Chondrocyte (in vitro differentiated cells): ENCODE results near the gene PILRB. TPM values are rescaled to one million over a fixed set of nuclear protein-coding genes. Genes with fewer than 3 reads are reported as not detected.
"Not testable (repeated sequence)": the region's sequence is repeated elsewhere in the genome, so short reads cannot be mapped to it uniquely, and the experiment has no call there.

Experiments used
- DNase-seq: peaks from one replicate; pipeline ENCODE4 v3.0.0; 2021; ENCODE audit warnings: mixed read lengths, low spot score
- H3K27ac Mint-ChIP-seq: one replicate; pipeline ENCODE4 v1.8.0; 2021; ENCODE audit warnings: mild to moderate bottlenecking, moderate library complexity, mixed read lengths; ENCODE audit not compliant: unreplicated experiment
- H3K27me3 Mint-ChIP-seq: 2 replicates; pipeline ENCODE4 v1.8.0; 2021; ENCODE audit warnings: low read depth, mixed read lengths
- H3K36me3 Mint-ChIP-seq: 2 replicates; pipeline ENCODE4 v1.8.0; 2021; ENCODE audit warnings: low read depth, mixed read lengths
- H3K4me1 Mint-ChIP-seq: 2 replicates; pipeline ENCODE4 v1.8.0; 2021; ENCODE audit warnings: low read depth, mild to moderate bottlenecking, mixed read lengths
- H3K4me3 Mint-ChIP-seq: one replicate; pipeline ENCODE4 v1.8.0; 2021; ENCODE audit warnings: mild to moderate bottlenecking, moderate library complexity, mixed read lengths; ENCODE audit not compliant: unreplicated experiment
- H3K9me3 Mint-ChIP-seq: 2 replicates; pipeline ENCODE4 v1.8.0; 2021; ENCODE audit warnings: low read depth, mixed read lengths
- total RNA-seq: library from RNA; stranded (reverse); gene quantifications from 3 replicates; pipeline ENCODE4 v1.2.1, GENCODE V29; 2021
- TF ChIP-seq, protein P1 (sequence below): fragments of 200-600 bp; sonication (generic); IDR thresholded peaks from 2 replicates; pipeline ENCODE4 v1.5.0; 2021; ENCODE audit warnings: antibody characterized with exemption, mild to moderate bottlenecking, moderate library complexity

PILRB gene
- total RNA-seq, 1 donor from 2014 or later = 20.3 TPM

DNA sequence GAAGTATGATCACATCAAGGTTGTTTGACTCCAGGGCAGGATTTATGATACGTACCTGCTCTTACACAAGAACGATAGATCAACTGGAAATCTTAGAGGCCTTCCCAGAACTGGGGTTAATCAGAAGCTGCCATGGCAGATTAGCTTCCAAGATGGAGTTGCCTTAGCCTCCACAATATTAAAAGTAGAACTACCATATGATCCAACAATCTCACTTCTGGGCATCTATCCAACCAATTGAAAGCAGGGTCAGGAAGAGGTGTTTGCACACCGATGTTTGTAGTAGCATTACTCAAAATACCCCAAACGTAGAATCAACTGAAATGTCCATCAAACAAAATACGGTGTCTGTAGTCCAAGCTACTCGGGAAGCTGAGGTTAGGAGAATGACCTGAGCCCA is 6.6 kb downstream of the PILRB start:
- no peak overlapping the region for H3K4me3 Mint-ChIP-seq
- no peak overlapping the region for H3K27ac Mint-ChIP-seq

DNA sequence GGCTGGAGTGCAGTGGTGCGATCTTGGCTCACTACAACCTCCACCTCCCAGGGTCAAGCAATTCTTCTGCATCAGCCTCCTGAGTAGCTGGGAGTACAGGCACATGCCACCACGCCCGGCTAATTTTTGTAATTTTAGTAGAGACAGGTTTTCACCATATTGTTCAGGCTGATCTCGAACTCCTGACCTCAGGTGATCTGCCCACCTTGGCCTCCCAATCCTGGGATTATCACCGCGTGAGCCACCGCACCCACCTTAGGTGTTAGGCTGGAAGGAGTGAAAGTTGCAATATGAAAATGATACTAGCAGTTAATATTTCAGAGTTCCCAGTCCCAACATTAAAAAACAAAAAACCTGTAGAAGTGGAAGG is 8.1 kb downstream of the PILRB start:
- H3K36me3 Mint-ChIP-seq = peaks cover 30% of the 10 kb centered on the region
- H3K27me3 Mint-ChIP-seq, H3K27ac Mint-ChIP-seq, DNase-seq, H3K4me3 Mint-ChIP-seq, H3K9me3 Mint-ChIP-seq, H3K4me1 Mint-ChIP-seq: not testable (repeated sequence)

More for the DNA sequence above, 6.6 kb downstream of the PILRB start:
- no peaks in the 10 kb centered on the region for H3K9me3 Mint-ChIP-seq
- no peaks in the 10 kb centered on the region for H3K4me1 Mint-ChIP-seq
- DNase-seq = no peak
- TF ChIP-seq, protein P1, sequence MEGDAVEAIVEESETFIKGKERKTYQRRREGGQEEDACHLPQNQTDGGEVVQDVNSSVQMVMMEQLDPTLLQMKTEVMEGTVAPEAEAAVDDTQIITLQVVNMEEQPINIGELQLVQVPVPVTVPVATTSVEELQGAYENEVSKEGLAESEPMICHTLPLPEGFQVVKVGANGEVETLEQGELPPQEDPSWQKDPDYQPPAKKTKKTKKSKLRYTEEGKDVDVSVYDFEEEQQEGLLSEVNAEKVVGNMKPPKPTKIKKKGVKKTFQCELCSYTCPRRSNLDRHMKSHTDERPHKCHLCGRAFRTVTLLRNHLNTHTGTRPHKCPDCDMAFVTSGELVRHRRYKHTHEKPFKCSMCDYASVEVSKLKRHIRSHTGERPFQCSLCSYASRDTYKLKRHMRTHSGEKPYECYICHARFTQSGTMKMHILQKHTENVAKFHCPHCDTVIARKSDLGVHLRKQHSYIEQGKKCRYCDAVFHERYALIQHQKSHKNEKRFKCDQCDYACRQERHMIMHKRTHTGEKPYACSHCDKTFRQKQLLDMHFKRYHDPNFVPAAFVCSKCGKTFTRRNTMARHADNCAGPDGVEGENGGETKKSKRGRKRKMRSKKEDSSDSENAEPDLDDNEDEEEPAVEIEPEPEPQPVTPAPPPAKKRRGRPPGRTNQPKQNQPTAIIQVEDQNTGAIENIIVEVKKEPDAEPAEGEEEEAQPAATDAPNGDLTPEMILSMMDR = no peak
- no peaks in the 10 kb centered on the region for H3K27me3 Mint-ChIP-seq
- H3K36me3 Mint-ChIP-seq = peaks cover 39% of the 10 kb centered on the region

DNA sequence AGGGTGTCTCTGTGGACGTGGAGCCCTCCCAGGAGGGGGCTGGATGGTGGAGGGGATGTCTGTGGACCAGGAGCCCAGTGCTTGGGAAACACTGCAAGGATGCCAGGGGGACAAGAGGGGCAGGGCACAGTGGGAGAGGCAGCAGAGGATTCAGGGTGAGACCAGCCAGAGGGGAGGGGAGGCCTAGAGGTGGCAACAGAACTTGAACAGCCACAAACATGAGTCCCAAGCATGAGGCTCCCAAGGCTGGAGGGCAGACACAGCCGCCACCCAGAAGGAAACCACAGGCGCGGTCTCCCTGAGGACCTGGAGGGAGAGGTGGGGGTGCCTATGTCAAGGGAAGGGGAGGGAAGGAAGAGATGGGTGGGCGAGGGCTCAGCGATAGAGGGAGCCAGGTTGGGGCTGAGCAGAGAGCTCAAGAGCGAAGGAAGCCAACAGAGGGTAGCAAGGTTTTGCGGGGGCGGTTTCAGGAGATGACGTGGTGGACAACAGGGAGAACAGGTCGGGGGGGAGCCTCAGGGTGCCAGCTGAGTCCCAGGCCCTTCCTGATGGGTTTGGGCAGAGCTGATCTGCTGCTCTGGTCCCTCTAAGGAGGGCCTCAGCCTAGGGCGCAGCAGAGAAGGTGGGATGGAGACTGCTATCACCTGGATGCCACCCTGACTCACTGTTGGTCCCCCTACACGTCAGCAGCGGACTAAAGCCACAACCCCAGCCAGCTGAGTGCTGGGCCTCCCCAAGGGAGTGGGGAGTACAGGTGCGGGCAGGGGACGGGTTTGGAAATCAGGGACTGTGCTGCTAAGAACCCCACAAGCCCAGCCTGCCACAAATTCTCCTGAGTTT is 8.7 kb downstream of the PILRB start:
- peaks cover 27% of the 10 kb centered on the region for H3K36me3 Mint-ChIP-seq
- H3K27me3 Mint-ChIP-seq = no peaks in the 10 kb centered on the region
- peak; percentile 78 for DNase-seq
- TF ChIP-seq, protein P1 = no peak
- no peaks in the 10 kb centered on the region for H3K9me3 Mint-ChIP-seq
- no peaks in the 10 kb centered on the region for H3K4me1 Mint-ChIP-seq
- no peak overlapping the region for H3K27ac Mint-ChIP-seq
- H3K4me3 Mint-ChIP-seq = no peak overlapping the region

DNA sequence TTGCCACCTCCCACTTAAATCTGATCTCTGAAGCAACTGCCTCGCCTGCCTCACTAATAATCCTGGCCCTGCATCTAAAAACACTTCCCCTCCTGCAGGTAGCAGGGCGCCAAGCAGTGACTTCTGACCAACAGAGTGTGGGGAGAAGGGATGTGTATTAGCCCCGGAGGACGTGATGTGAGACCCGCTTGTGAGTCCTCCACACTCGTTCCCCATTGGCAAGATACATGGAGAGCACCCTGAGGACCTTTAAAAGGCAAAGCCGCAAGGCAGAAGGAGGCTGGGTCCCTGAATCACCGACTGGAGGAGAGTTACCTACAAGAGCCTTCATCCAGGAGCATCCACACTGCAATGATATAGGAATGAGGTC is 9.3 kb downstream of the PILRB start:
- TF ChIP-seq, protein P1 = no peak
- Mint-ChIP-seq H3K27me3 (no peaks in the 10 kb centered on the region), H3K36me3 (peaks cover 21% of the 10 kb centered on the region), H3K9me3 (no peaks in the 10 kb centered on the region), H3K4me3 (no peak overlapping the region), H3K4me1 (no peaks in the 10 kb centered on the region), H3K27ac (no peak overlapping the region)
- peak; percentile 43 for DNase-seq

DNA sequence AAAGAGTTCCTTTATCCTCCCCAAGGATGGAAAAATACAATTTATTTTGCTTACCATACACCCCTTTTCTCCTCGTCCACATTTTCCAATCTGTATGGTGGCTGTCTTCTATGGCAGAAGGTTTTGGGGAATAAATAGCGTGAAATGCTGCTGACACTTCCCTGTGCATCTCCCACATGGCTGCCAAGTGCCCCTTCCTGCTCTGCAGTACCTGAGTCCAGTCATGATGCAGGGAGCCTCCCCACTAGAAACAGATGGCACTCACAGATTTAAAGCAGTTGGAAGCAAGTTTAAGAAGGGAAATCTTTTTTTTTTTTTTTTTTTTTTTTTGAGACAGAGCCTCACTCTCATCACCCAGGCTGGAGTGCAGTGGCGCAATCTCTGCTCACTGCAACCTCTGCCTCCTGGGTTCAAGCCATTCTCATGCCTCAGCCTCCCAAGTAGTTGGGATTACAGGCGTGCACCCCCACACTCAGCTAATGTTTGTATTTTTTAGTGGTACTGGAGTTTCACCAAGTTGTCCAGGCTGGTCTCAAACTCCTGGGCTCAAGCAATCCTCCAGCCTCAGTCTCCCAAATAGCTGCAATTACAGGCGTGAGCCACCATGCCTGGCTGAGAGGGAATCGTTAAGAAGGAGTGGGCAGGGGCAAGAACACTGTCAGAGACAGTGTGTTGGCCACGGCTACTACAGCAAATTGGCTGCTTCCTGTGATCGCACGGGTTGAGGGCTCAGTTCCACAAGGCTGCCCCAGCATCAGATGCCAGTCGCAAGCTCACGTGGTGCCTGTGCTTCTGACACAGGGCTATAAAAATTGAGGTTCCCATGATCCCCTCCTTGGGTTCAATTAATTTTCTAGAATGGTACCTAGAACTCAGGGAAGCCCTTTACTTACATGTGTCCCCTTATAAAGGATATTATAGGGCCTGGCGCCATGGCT is 10.0 kb downstream of the PILRB start:
- Mint-ChIP-seq H3K4me3 (no peak overlapping the region), H3K27me3 (no peaks in the 10 kb centered on the region), H3K36me3 (peaks cover 14% of the 10 kb centered on the region), H3K4me1 (no peaks in the 10 kb centered on the region), H3K9me3 (no peaks in the 10 kb centered on the region), H3K27ac (no peak overlapping the region)
- TF ChIP-seq, protein P1 = no peak
- peak; percentile 42 for DNase-seq
